GM21619 (cell line): Measurements from ENCODE around the gene ZNF20.
"Not testable (repeated sequence)": the region's sequence is repeated elsewhere in the genome, so short reads cannot be mapped to it uniquely, and the experiment has no call there.

Experiments used
- ATAC-seq: cut with Tn5 transposase; IDR thresholded peaks from one replicate; pipeline ENCODE4 v1.9.1; 2021; ENCODE audit not compliant: unreplicated experiment

ZNF20 gene

DNA sequence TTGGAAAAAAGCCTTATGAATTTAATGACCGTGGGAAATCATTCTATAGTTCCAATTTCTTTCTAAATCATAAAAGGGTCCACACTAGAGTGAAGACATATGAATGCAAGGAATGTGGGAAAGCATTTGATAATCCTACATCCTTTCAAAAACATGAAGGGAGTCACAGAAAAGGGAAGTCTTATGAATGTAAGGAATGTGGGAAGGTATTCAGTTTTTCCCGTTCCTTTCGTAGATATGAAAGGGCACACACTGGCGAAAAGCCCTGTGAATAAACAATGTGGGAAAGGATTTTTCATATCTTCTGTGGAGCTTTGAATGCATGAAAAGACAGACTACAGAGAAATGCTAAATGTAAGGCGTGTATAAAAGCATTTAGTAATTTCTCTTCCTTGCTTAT lies 27.0 kb downstream of the ZNF20 start:
- no peak for ATAC-seq

DNA sequence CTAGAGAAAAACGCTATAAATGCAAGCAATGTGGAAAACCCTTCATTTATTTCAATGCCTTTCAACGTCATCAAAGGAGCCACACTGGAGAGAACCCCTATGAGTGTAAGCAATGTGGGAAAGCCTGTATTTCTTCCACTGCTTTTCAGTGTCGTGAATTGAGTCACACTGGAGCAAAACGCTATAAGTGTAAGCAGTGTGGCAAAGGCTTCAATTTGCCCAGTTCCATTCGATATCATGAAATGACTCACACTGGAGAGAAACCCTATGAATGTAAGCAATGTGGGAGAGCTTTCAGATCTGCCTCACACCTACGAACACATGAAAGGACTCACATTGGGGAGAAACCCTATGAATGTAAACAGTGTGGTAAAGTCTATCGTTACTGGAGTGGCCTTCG lies 27.4 kb downstream of the ZNF20 start:
- no peak for ATAC-seq

DNA sequence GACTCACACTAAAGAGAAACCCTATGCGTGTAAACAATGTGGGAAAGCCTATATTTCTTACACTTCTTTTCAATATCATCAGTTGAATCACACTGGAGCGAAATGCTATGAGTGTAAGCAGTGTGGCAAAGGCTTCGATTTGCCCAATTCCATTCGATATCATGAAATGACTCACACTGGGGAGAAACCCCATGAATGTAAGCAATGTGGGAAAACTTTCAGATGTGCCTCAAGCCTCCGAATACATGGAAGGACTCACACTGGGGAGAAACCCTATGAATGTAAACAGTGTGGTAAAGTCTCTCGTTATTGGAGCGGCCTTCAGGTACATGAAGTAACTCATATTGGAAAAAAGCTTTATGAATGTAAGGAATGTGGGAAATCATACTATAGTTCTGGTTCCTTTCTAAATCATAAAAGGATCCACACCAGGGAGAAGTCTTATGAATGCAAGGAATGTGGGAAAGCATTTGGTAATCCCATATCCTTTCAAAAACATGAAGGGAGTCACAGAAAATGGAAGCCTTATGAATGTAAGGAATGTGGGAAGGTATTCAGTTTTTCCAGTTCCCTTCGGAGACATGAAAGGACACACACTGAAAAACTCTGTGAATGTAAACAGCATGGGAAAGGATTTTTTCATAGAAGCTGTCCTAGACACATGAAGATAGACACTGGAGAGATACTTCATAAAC lies 28.1 kb downstream of the ZNF20 start:
- ATAC-seq = no peak

DNA sequence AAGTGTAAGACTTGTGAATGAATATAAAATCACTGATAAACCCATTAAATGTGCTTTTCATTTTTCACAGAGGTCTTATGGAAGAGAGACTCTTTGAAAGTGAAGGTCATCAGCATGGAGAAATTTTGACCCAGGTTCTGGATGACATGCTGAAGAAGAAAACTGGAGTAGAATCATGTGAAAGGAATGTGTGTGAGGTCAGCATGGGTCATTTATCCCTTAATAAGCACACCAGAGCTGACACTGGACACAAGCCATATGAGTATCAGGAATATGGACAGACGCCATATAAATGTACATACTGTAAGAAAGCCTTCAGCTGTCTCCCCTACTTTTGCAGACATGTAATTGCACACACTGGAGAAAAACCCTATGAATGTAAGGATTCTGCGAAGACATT lies 29.0 kb downstream of the ZNF20 start:
- no peak for ATAC-seq

DNA sequence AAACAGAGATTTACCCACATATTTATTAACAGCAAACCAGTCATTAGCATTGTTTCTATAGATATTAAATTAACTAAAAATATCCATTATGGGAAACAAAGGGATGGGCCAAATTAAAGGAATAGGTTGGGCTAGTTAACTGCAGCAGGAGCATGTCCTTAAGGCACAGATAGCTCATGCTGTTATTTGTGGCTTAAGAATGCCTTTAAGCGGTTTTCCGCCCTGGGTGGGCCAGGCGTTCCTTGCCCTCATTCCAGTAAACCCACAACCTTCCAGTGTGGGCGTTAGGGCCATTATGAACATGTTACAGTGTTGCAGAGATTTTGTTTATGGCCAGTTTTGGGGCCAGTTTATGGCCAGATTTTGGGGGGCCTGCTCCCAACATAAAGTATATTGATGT lies 36.2 kb downstream of the ZNF20 start:
- ATAC-seq = not testable (repeated sequence)

DNA sequence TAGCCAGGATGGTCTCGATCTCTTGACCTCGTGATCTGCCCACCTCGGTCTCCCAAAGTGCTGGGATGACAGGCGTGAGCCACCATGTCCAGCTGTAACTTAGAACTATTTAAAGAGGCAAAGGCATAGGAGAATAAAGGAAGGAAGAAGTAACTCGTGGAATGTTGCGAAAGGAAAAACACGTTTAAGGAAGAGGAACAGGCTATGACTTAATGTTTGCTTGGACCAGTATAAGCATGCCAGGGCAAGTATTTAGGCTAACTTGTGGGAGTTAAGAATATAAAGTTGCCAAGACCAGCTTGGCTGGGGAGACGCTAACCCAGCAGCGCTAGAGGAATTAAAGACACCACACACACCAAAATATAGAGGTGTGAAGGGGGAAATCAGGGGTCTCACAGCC lies 42.1 kb downstream of the ZNF20 start:
- ATAC-seq = no peak

DNA sequence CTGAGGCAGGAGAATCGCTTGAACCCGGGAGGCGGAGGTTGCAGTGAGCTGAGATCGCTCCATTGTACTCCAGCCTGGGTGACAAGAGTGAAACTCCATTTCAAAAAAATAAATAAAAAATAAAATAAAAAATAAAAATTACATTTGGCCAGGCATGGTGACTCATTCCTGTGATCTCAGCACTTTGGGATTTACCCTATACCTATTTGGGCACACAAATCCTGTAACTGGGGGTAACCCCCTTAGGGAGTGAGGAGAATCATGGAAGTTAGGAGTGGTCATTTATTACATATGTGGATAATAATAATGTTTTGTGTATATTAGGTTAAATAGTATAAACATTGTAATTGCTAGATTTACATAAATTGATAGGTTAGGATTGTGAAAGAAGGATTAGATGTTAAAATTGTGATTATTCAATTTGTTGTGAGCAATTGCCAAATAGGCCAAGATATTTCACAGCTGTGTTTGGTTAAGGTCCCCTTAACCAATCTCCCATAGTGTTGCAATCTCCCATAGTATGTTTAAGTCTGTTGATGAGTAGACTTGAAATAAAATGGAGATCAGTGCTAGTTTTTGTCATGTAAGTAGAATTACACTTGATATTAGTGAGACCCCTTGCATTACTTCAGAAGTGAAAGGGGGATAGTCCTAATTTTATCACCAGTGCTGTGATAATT lies 44.9 kb downstream of the ZNF20 start:
- ATAC-seq = no peak

DNA sequence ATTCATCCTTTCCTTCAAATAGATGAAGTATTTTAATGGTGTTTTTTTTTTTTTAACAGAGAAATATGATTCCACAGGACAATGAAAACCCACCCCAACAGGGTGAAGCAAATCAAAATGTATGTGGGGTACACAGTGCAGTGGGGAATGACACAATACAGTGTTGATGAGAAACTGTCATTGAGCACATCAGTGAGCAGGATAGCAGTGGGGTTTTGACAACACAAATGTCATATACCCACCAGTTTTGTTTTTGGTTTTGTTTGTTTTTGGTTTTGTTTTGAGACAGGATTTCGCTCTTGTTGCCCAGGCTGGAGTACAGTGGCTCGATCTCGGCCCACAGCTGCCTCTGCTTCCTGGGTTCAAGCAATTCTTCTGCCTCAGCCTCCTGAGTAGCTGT lies 46.4 kb downstream of the ZNF20 start:
- ATAC-seq = no peak

DNA sequence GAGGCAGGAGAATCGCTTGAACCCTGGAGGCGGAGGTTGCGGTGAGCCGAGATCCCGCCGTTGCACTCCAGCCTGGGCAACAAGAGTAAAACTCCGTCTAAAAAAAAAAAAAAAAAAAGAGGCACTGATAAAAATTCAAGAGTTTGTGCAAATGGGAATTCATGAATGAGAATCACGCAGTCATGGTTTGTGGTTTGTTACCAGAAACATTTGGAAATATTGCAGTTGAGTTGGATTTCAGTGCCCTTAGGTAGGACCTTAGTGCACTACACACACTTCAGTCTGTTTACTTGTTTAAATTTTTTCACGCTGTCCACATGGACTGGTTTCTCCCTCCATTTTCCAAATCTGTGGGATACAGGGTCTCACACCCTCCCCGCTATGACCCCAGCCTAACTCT lies 47.2 kb downstream of the ZNF20 start:
- ATAC-seq = no peak

DNA sequence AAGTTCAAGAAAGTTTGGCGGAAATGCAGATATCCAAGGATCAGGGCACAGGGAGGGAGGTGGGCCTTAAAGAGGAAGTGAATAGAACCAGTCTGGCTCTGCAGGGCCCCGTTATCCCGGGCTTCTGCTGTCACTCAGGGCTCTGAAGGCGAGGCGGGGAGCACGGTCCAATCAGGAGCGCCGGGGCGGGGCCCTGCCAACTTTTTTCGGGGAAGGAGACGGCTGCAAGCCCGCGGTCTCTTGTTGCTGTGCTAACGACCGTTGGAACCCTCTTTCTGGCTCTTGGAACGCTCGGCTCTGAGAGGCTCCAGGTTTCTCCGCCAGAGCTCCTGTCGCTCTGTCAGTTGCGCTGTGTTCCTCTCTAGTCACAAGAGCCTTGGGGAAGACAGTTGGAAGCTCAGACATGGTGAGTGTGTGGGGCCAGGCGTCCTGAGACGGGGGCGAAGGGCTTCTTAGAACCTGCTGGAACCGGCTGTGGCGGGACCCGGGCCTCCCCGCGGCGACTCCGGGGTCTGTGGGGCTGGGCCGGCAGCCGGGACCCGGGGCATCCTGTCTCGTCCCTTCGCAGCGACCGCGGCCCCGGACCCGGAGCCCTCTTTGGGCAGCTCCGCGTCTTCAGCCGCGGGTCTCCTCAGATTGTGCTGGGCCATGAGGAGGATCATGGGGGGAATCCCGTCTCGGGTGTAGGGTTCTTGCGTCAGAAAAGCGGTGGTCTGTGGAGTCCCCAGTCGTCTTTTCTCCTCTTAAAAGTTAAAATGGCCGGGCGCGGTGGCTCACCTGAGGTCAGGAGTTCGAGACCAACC lies 47.9 kb downstream of the ZNF20 start:
- peak; percentile 61 for ATAC-seq

DNA sequence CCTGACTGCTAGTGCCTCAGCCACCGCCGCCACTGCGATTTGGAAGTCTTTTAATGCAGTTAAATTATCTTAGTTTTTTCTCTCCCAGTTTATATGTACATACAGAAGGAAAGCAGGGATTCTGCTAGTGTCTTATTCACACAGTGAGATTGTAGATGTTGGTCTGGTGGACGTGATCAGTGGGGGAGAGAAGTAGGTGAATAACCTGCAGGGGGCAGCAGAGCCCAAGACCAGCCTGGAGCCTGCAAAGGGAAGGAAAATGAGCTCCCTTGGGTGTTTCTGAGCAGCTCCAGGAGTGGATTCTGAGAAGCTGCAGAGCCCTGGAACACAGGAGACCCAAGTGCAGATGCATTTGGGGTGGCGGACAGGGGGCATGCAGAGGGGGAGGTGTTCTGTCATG lies 49.3 kb downstream of the ZNF20 start:
- no peak for ATAC-seq

DNA sequence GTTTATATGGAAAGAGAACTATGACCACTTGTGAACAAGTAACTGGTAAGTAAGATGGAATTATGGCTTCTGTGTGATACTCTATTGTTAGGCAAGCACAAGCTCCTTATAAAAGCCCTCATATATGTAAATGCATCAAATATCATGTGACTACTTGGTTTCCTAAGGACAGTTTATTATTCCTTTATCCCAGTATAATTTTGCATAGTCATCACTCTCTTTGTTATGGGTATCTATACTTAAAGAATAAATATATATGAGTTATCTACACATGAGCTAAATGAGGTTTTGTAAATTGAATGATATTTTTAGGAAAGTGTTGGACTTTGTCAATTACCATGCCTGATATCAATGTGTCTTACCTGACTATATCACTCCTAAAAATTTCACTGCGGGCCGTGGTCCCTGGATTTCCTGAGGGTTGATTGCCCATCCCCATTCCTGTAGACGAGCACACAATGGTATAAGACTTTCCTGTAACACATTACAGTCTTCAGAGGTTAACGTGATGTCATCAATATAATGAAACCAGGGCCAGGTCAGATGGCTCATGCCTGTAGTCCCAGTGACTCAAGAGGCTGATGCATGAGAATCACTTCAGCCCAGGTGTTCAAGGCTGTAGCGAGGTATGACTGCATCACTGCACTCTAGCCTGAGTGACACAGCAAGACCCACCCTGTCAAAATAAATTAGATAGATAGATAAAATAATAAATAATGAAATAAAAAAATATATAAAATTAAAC lies 54.9 kb downstream of the ZNF20 start:
- ATAC-seq = no peak

DNA sequence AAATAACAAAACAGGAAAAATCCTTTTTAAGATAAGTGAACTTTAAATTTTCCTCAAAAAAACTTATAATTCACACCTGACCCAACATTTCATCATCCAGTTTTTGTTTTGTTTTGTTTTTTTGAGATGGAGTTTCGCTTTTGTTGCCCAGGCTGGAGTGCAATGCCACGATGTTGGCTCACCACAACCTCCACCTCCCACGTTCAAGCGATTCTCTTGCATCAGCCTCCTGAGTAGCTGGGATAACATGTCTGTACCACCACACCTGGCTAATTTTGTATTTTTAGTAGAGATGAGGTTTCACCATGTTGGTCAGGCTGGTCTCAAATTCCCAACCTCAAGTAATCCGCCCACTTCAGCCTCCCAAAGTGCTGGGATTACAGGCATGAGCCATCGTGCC lies 56.8 kb downstream of the ZNF20 start:
- ATAC-seq = not testable (repeated sequence)
